GM19467 (cell line): ENCODE data around the gene WDR74.
"Not testable (repeated sequence)": the region's sequence is repeated elsewhere in the genome, so short reads cannot be mapped to it uniquely, and the experiment has no call there.

ENCODE experiments used
- ATAC-seq: cut with Tn5 transposase; IDR thresholded peaks from one replicate; pipeline ENCODE4 v1.9.1; 2021; ENCODE audit warnings: mild to moderate bottlenecking, moderate library complexity; ENCODE audit not compliant: unreplicated experiment

Gene WDR74

DNA sequence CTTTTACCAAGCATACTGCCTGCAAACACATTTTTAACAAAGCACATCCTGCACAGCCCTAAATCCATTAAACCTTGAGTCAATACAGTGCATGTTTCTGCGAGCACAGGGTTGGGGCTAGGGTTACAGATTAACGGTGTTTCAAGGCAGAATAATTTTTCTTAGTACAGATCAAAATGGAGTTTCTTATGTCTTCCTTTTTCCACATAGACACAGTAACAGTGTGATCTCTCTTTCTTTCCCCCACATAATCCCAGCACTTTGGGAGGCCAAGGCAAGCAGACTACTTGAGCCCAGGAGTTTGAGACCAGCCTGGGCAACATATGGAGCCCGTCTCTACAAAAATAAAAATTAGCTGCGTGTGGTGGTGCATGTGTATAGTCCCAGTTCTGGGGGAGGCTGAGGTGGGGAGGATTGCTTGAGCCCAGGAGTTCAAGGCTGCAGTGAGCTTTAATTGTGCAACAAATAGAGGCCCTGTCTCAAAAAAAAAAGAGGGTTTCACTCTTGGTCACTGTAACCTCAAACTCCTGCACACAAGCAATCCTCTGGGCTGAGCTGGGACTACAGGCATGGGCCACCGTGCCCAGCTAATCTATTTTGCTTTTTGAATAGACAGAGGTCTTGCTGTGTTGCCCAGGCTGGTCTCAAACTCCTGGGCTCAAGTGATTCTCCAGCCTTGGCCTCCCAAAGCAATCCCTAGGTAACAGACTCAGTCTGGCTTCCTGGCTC, 21.6 kb upstream of the WDR74 start:
- no peak for ATAC-seq

DNA sequence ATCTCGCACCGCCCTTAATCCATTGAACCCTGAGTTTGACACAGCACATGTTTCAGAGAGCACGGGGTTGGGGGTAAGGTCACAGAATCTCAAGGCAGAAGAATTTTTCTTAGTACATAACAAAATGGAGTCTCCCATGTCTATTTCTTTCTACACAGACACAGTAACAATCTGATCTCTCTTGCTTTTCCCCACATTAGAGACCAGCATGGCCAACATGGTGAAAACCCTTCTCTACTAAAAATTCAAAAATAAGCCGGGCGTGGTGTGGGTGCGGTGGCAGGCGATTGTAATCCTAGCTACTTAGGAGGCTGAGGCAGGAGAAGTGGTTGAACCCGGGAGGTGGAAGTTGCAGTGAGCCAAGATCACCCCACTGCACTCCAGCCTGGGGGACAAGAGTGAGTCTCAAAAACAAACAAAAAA, 19.9 kb upstream of the WDR74 start:
- not testable (repeated sequence) for ATAC-seq

DNA sequence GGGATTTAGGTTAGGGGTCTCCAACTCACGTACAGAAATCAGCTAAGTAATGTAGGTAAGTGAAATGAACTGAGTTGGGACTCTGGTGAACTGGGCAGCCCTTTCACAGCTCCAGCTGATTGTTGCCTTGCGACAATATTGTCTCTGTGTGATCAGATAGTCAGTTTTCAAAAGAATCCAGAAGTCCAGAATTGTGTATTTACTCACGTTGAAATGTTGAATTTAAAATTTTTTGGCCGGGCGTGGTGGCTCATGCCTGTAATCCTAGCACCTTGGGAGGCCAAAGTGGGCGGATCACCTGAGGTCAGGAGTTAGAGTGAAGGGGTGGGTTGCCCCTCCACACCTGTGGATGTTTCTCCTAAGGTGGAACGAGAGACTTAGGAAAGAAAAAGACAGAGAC, 18.8 kb upstream of the WDR74 start:
- no peak for ATAC-seq

DNA sequence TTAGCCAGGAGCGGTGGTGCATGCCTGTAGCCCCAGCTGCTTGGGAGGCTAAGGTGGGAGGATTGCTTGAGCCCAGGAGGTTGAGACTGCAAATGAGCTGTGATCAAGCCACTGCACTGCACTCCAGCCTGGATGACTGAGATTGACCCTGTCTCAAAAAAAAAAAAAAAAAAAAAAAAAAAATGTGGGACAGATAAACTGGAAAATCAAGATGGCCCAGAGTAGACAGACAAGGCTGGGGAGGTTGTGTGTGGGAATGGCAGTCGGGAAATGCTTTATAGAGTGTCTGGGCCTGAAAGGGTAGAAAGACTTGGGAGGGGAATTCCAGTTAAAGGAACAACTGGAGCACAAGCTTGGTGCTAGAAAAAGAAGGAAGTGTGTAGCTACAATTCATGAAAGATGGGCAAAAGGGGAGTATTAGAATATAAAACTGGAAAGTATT, 18.2 kb upstream of the WDR74 start:
- ATAC-seq, result no peak

DNA sequence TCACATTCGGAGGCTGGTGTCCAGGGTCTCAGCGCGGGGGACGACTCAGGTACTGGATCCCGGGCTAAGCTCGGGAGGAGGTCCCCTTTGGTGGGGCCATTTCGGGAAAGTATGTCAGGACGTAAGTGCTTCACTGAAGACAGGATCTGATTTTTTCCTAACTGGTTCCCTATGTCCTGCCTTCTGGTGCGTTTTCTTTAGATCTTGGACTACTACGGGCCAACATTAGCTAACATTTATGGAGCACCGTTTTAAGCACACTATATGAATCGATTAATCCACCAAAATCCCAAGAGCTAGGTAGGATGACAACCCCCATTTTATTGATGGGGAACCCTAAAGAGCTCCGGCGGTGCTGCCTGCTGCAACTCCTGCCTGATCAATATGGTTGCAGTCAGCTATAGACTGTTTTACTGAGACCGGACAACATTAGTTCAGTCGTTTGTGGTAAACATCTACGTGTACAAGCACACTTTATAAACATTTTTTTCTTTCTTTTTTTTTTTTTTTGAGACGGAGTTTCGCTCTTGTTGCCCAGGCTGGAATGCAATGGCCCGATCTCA, 17.0 kb upstream of the WDR74 start:
- ATAC-seq, result no peak

DNA sequence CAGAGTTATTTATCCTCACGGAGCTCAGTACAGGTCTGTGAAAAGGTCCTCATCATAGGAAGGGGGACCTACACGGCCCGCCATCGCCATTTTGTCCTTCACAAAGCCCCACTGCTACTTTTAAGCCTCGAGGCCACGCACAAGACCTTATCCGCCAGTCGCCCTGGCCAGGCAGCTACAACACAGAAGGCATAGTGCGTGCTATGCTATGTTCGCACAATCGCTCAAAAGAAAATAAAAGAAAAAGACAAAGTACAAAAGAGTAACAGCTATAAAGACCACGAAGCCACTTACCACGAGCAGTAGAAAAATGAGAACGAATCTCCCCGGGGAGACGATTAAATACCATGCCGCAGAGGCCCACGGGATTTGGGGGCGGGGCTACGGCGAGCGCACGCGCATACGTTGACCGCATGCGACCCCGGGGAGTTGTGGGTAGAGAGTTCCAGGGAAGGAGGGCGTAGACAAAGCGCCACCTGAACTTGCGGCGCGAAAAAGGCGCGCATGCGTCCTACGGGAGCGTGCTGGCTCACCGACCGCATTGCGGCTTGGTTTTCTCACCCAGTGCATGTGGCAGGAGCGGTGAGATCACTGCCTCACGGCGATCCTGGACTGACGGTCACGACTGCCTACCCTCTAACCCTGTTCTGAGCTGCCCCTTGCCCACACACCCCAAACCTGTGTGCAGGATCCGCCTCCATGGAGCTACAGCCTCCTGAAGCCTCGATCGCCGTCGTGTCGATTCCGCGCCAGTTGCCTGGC, 16.4 kb upstream of the WDR74 start:
- ATAC-seq, result peak; percentile 84

DNA sequence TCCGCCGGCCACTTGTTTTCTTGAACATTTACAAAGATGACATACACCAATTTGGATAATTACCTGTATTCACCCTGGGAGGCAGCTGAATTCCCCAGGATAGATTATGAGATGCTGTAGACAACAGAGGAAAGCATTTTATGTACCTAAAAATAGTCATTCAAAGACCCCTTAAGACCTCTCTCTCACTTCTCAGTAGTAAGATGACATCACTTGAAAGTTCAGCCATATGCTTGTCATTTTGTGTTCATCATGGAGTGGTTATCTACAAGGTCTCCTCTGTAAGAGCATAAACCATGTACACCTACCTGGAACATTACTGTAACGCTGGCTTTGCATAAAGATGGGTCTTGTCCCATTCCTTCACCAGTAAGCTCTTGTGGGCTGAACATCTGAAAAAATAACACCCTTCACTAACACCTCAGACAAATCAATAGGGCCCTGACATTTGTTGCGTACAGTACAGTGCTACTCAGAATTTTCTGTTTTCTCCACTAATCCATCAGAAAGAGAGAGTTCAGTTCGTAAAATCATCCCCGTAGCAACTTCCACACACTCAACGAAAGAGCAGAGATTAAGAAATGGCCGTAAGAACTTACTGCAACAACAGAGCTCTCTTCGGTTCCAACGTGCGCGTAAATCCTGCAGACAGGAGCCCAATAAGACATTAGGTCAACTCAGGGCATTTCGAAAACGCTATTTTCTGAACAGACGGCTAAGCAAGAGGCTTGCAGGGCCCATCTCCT, 15.6 kb upstream of the WDR74 start:
- no peak for ATAC-seq

DNA sequence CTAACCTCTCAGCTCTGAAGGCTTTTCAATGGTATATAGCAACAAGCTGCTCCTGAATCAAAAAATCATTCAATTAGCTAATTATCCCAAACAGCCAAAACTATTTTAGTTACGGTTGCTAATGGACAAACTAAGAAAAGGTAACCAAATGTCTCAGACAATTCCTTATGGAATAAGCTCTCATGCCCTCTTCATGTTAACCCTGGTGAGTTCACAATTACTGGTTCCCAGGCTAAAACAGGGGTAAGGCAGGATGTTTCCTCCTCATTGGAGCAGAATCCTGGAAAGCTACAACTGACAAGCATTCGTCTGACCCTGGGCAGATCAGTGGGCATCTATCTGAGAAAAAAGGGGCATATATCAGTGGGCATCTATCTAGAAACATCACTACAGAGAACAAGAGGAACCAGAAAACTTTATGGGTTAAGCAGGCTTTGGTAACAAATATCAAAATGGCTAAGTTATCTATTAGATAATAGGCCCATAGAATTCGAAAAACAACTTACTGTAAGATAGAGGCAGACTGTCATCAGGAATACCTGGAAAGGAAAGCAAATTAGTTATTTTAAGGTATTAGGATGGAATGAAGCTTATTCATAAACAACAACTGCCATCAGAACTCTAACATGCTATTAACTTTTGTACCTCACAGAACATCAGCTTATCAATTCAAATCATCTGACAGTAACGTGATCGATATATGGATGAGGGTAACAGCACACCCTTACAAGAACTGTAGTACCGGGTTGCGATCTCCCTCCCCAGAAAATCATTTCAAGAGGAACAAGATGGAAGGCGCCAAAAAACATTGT, 14.8 kb upstream of the WDR74 start:
- ATAC-seq, result no peak

DNA sequence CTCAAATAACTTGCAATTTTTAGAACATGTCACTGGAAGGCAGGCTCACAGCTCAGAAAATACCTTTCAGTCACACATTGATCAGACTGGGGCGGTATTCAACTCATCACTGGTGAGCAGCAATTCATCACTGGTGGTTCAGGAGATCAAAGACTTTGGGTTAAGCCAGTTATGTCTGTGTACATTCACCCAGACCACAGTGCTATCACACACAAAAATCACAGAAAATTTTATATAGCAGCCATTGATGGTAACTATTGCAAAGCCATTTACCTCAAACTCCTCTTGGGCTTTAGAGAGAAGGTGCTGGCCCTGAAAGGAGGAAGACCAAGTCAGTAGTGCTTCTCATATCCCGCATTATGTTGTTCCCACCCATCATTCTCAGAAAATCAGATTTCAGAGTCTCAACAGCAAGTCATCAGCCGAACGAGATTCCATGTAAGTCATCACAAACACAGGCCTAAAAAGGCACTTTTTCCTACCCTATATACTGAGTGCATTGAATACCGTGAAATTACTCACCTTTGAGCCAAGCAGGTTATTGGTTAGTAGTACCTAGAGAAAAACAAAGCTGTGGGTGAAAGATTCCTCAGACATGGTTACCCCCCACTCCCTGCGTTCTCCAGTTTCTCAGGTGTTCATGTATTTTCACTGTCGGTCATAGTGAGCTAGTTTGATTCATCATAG, 14.0 kb upstream of the WDR74 start:
- no peak for ATAC-seq

DNA sequence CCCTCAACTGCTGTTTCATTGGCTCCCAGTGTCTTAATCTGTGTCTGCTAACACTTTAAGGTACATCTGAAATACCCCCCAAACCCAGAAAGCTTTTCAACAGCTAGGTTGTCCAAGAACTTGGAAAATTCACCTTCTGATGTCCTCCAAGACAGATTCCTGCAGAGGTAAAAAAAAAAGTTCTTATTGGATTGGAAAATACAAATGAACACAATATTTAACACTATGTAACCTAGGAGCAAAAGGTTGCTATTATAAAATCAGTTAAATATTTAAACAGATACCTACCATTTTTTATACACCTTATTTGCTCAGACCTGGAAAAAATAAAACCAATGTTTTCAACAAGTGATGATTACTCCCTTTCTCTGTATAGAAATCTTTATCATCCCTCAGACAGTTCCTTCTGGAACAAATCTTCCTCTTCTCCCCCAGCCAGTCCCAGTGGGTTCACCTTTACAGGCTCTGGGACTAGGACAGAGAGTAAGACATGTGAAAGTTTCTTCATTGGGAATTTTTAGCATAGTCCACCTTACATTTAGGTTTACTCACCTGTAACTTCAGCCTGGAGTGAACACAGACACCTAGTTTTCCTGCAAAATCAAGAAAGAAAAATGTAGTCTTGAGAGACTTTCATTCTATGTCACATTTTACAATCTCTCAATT, 13.3 kb upstream of the WDR74 start:
- ATAC-seq, result no peak

DNA sequence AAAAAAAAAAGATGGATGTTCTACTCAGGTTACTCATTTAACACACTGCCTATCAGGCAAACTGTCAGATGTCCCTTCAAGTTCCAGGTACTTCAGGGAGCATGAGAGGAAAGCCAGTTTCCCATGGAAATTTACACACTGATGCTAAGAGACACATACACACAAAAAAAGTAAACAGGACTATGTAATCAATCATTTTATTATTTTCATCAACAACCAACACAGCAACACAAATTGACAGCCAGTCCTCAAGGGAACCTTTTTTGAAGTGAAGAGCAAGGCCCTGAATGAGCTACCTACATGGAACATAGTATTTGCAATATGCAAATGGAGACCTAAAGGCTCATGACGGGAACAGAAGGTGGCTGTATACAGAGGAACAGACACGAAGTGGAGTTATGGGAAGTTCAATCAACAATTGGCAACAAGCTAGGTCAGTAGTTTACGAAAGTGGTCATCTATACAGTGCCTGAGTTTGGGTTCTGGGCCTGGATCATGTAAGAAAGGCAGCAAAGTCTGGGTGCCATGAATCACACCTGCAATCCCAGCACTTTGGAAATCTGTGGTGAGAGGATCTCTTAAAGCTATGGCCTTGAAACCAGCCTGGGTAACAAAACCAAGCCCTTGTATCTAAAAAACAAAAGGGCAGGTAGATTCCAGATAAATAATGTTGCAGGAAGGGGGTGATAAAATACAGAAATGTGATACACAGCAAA, 12.6 kb upstream of the WDR74 start:
- ATAC-seq, result no peak

DNA sequence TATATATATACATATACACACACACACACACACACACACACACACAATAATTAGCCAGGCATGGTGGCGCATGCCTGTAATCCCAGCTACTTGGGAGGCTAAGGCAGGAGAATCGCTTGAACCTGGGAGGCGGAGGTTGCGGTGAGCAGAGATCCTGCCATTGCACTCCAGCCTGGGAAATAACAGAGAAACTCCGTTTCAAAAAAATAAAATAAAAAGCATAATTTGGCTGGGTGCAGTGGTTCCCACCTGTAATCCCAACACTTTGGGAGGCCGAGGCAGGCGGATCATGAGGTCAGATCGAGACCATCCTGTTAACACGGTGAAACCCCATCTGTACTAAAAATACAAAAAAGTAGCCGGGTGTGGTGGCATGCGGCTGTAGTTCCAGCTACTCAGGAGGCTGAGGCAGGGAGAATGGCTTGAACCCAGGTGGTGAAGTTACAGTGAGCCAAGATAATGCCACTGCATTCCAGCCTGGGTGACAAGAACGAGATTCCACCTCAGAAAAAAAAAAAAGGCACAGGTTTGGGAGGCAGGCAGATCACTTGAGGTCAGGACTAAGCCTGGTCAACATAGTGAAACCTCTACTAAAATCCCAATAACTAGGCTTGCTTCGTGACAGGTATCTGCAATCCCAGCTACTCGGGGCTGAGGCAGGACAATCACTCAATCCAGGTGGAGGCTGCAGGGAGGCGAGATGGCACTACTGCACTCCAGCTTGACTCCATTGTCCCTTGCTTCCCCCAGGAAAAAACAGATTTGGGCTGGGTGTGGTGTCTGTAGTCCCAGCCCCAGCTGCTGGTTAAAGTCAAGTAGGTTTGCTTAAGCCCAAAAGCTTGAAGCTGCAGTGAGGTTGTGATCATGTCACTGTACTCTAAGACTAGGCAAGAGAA, 11.8 kb upstream of the WDR74 start:
- ATAC-seq, result no peak

DNA sequence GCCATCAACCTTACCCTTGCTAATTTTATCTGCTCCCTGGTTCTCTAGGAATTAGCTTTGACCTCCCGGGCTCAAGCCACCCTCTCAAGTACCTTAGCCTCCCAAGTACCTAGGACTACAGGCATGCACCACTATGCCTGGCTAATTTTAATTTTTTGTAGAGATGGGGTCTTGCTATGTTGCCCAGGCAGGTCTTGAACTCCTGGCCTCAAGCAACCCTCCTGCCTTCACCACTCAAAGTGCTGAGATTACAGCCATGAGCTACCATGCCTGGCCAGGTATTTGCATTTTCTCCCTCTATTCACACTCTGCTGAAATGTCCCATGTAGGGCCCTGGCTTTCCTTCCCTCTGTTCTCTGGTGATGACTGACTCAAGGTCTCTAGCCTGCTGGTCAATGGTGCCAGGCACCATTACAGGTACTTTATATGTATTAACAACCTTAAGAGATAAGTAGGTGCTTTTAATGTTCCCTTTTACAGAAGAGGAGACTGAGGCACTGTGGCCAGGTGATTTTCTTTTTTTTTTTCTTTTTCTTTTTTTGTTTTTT, 8.5 kb upstream of the WDR74 start:
- no peak for ATAC-seq

DNA sequence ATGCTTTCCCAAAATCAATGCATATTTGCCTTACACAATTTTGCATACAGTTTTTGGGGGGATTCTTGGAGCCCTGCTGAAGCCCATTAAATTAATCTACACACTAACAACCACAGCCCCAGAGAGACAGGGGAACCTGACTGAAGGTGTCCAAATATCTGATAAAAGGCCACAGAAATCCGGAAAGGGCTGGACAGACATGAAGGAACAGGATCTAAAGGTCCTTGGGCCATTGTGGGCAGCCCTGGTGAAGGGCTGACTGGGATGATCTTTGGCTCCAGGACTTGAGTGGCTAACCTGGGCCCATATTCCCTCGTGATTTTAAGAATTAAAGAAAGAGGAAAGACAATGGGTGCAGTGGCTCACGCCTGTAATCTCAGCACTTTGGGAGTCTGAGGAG, 6.8 kb upstream of the WDR74 start:
- no peak for ATAC-seq

DNA sequence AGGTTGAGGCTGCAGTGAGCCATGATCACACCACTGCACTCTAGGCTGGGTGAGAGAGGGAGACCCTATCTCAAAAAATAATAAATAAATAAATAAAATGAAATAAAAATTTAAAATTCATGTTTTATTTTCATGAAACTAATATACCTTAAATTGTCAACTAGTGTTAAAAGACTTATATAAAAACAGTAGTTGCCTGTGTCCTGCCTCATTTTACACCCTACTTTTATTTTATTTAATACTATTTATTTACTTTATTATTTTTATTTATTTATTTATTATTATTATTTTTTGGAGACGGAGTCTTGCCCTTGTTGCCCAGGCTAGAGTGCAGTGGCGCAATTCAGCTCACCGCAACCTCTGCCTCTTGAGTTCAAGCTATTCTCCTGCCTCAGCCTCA, 4.8 kb upstream of the WDR74 start:
- ATAC-seq, result no peak

DNA sequence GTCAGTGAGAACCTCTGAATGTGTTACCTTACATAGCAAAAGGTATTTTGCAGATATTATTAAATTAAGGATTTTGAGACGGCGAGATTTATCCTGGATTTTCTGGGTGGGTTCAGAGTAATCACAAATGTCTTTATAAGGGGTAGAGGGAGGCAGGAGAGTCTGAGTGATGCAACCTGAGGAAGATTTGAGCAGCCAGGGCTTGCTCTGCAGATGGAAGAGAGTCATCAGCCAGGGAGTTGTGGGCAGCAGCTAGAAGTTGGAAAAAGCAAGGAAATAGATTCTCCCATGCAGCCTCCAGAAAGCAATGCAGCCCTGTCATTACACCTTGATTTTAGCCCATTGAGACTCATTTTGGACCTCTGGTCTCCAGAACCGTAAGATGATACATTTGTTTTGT, 4.1 kb upstream of the WDR74 start:
- no peak for ATAC-seq

DNA sequence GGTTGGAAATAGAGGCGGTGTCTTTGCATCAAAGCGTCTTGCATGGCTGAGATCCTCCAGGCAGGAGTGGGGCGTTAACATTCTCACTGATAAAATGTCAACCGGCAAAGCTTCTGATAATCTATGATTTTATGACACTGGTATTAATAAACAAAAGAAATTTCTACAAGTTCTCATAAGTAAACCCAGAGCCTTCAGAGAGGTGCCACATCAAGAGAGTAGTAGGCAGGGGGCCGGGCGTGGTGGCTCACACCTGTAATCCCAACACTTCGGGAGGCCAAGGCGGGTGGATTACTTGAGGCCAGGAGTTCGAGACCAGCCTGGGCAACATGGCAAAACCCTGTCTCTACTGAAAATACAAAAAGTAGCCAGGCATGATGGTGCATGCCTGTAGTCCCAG, 3.5 kb upstream of the WDR74 start:
- not testable (repeated sequence) for ATAC-seq
